Thoracic aorta (tissue), 2 donors: Measurements from ENCODE around the gene TMEM30A. TPM values are rescaled to one million over a fixed set of nuclear protein-coding genes. Genes with fewer than 3 reads are reported as not detected.
A peak's percentile ranks its signal among the peaks of the same experiment; 100 is the strongest.

ENCODE experiments used
- ATAC-seq: fragments of 150-250 bp; one replicate; pipeline ENCODE4 v1.8.0; 2017; ENCODE audit warnings: low read depth; ENCODE audit not compliant: insufficient number of reproducible peaks, low FRiP score
- DNase-seq: peaks from one replicate; pipeline ENCODE4 v3.0.0-alpha.2; 2020; ENCODE audit warnings: low spot score
- H3K27ac ChIP-seq, 2 donors: fragments of 200-600 bp; sonication (generic); 1 replicate in 1 of 2; 2 replicates in 1 of 2; pipeline ENCODE4 v1.5.1; 2016; ENCODE audit warnings: mild to moderate bottlenecking in 2 of 2, moderate library complexity in 2 of 2
- H3K27me3 ChIP-seq: fragments of 200-600 bp; sonication (generic); replicated peaks from 2 replicates; pipeline ENCODE4 v1.6.0; 2016; ENCODE audit warnings: mild to moderate bottlenecking; ENCODE audit not compliant: insufficient read depth
- H3K36me3 ChIP-seq: fragments of 200-600 bp; sonication (generic); one replicate; pipeline ENCODE4 v1.5.1; 2016
- H3K4me1 ChIP-seq, 2 donors: fragments of 200-600 bp; sonication (generic); 1 replicate in 1 of 2; 2 replicates in 1 of 2; pipeline versions ENCODE4 v1.5.1 to v1.6.0; 2016; ENCODE audit warnings: low read depth in 2 of 2, mild to moderate bottlenecking in 1 of 2; ENCODE audit not compliant: control insufficient read depth in 1 of 2
- H3K4me3 ChIP-seq: fragments of 200-600 bp; sonication (generic); 2 replicates; pipeline ENCODE4 v1.5.1; 2016; ENCODE audit warnings: mild to moderate bottlenecking
- H3K9me3 ChIP-seq: fragments of 200-600 bp; sonication (generic); 2 replicates; pipeline ENCODE4 v1.5.1; 2016
- CTCF ChIP-seq: fragments of 200-600 bp; sonication (generic); IDR thresholded peaks from one replicate; pipeline ENCODE4 v1.5.1; 2019; ENCODE audit warnings: antibody characterized with exemption
- total RNA-seq, 2 donors: library from RNA; depleted of rRNA; stranded (reverse); fragments of >200 nt; gene quantifications; one replicate each; pipeline versions ENCODE4 v1.1.0 to v1.2.3, GENCODE V29; 2016

The TMEM30A gene
- total RNA-seq, 2 donors from 2014 or later, result 112 to 123 TPM

GRCh38 chr6:75266716-75267291 is 17.8 kb downstream of the TMEM30A start:
- no peaks in the 10 kb centered on the region for H3K36me3 ChIP-seq
- H3K27ac ChIP-seq, result peak overlapping the region in 1 of 2 donors; percentile 24
- DNase-seq (no peak), ATAC-seq (no peak)
- H3K27me3 ChIP-seq, result no peaks in the 10 kb centered on the region
- TF ChIP-seq CTCF, result peak; percentile 79
- no peak overlapping the region for H3K4me3 ChIP-seq
- H3K4me1 ChIP-seq, result peaks cover 15 to 27% of the 10 kb centered on the region in 2 donors
- no peaks in the 10 kb centered on the region for H3K9me3 ChIP-seq

GRCh38 chr6:75263401-75263750 is 21.2 kb downstream of the TMEM30A start:
- Histone ChIP-seq H3K27ac (no peak overlapping the region), H3K4me1 (peaks cover 8 to 19% of the 10 kb centered on the region in 2 donors), H3K9me3 (no peaks in the 10 kb centered on the region), H3K4me3 (no peak overlapping the region), H3K36me3 (peaks cover 3% of the 10 kb centered on the region), H3K27me3 (no peaks in the 10 kb centered on the region)
- DNase-seq (no peak), ATAC-seq (no peak)
- no peak for TF ChIP-seq CTCF

GRCh38 chr6:75262716-75263400 is 21.7 kb downstream of the TMEM30A start:
- Histone ChIP-seq H3K27me3 (no peaks in the 10 kb centered on the region), H3K4me3 (no peak overlapping the region), H3K36me3 (peaks cover 3% of the 10 kb centered on the region), H3K27ac (no peak overlapping the region), H3K9me3 (no peaks in the 10 kb centered on the region), H3K4me1 (peaks cover 8 to 14% of the 10 kb centered on the region in 2 donors)
- no peak for DNase-seq
- TF ChIP-seq CTCF, result no peak
- no peak for ATAC-seq

- no peak overlapping the region for H3K4me3 ChIP-seq
- no peaks in the 10 kb centered on the region for H3K4me1 ChIP-seq
- DNase-seq, result no peak
- H3K36me3 ChIP-seq, result peaks cover 3% of the 10 kb centered on the region
- TF ChIP-seq CTCF, result no peak
- no peak for ATAC-seq
- H3K27me3 ChIP-seq, result no peaks in the 10 kb centered on the region
- no peaks in the 10 kb centered on the region for H3K9me3 ChIP-seq
- no peak overlapping the region for H3K27ac ChIP-seq
Measured at GRCh38 chr6:75261299-75261698, 23.3 kb downstream of the TMEM30A start.

- DNase-seq (no peak), ATAC-seq (no peak)
- no peaks in the 10 kb centered on the region for H3K4me1 ChIP-seq
- no peak overlapping the region for H3K4me3 ChIP-seq
- no peaks in the 10 kb centered on the region for H3K27me3 ChIP-seq
- TF ChIP-seq CTCF, result no peak
- peaks cover 3% of the 10 kb centered on the region for H3K36me3 ChIP-seq
- H3K27ac ChIP-seq, result no peak overlapping the region
- no peaks in the 10 kb centered on the region for H3K9me3 ChIP-seq
Measured at GRCh38 chr6:75257343-75258087, 27.1 kb downstream of the TMEM30A start.
